Measurements from ENCODE around the gene DHRS12.

- TF ChIP-seq, protein P1, sequence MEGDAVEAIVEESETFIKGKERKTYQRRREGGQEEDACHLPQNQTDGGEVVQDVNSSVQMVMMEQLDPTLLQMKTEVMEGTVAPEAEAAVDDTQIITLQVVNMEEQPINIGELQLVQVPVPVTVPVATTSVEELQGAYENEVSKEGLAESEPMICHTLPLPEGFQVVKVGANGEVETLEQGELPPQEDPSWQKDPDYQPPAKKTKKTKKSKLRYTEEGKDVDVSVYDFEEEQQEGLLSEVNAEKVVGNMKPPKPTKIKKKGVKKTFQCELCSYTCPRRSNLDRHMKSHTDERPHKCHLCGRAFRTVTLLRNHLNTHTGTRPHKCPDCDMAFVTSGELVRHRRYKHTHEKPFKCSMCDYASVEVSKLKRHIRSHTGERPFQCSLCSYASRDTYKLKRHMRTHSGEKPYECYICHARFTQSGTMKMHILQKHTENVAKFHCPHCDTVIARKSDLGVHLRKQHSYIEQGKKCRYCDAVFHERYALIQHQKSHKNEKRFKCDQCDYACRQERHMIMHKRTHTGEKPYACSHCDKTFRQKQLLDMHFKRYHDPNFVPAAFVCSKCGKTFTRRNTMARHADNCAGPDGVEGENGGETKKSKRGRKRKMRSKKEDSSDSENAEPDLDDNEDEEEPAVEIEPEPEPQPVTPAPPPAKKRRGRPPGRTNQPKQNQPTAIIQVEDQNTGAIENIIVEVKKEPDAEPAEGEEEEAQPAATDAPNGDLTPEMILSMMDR (IDR thresholded peaks at IDR 0.05), result no peak
- TF ChIP-seq POLR2A (IDR thresholded peaks at IDR 0.05), result no peak
Observed at GRCh38 chr13:51806566-51806965, 2.6 kb upstream of the DHRS12 start.

Measured in right lobe of liver (tissue), 4 donors.